Stimulated activated naive CD4-positive, alpha-beta T cell (primary cell): ENCODE results near the gene CPLANE1.
A peak's percentile ranks its signal among the peaks of the same experiment; 100 is the strongest.
"Not testable (repeated sequence)": the region's sequence is repeated elsewhere in the genome, so short reads cannot be mapped to it uniquely, and the experiment has no call there.

Source experiments
- DNase-seq, 6 experiments: peaks; one replicate each; lab custom pipeline; 2025; lab: John Stamatoyannopoulos, UW

CPLANE1 gene

GRCh38 chr5:37208883-37209797 lies 40.0 kb downstream of the CPLANE1 start:
- peak in 3 of 6 experiments; percentile 1 to 21 (median 12) for DNase-seq

- DNase-seq = no peak
Measured at GRCh38 chr5:37207802-37208201, 41.4 kb downstream of the CPLANE1 start.

- DNase-seq = no peak
Measured at GRCh38 chr5:37206736-37207135, 42.4 kb downstream of the CPLANE1 start.

- DNase-seq = no peak
Measured at GRCh38 chr5:37198842-37199241, 50.3 kb downstream of the CPLANE1 start.

- DNase-seq = peak in 1 of 6 experiments; percentile 15
Measured at GRCh38 chr5:37198061-37198460, 51.1 kb downstream of the CPLANE1 start.

- DNase-seq = peak in 2 of 6 experiments; percentile 1 to 20
Measured at GRCh38 chr5:37197340-37198050, 51.7 kb downstream of the CPLANE1 start.

GRCh38 chr5:37190592-37190991 lies 58.6 kb downstream of the CPLANE1 start:
- DNase-seq = no peak

GRCh38 chr5:37189355-37189754 lies 59.8 kb downstream of the CPLANE1 start:
- DNase-seq = no peak

- DNase-seq = no peak
Measured at GRCh38 chr5:37187465-37187977, 61.7 kb downstream of the CPLANE1 start.

GRCh38 chr5:37184748-37185364 lies 64.3 kb downstream of the CPLANE1 start:
- DNase-seq = no peak

GRCh38 chr5:37182667-37183066 lies 66.5 kb downstream of the CPLANE1 start:
- DNase-seq = no peak

GRCh38 chr5:37174928-37175327 lies 74.2 kb downstream of the CPLANE1 start:
- DNase-seq = no peak

GRCh38 chr5:37172957-37173356 lies 76.2 kb downstream of the CPLANE1 start:
- no peak for DNase-seq

- no peak for DNase-seq
Measured at GRCh38 chr5:37170856-37171255, 78.3 kb downstream of the CPLANE1 start.

- DNase-seq = no peak
Measured at GRCh38 chr5:37166197-37166596, 83.0 kb downstream of the CPLANE1 start.

- DNase-seq = no peak
Measured at GRCh38 chr5:37165761-37166160, 83.4 kb downstream of the CPLANE1 start.

- DNase-seq = no peak
Measured at GRCh38 chr5:37153661-37154060, 95.5 kb downstream of the CPLANE1 start.

GRCh38 chr5:37146896-37147295 lies 102.3 kb downstream of the CPLANE1 start:
- DNase-seq = no peak

- DNase-seq = no peak
Measured at GRCh38 chr5:37136694-37137093, 112.5 kb downstream of the CPLANE1 start.

GRCh38 chr5:37135312-37135711 lies 113.9 kb downstream of the CPLANE1 start:
- not testable (repeated sequence) for DNase-seq

- DNase-seq = no peak
Measured at GRCh38 chr5:37133939-37134338, 115.2 kb downstream of the CPLANE1 start.

GRCh38 chr5:37132646-37133045 lies 116.5 kb downstream of the CPLANE1 start:
- no peak for DNase-seq
